GM10266 (cell line): ENCODE data around the gene CDC45.

Experiments
- DNase-seq: peaks from one replicate; pipeline ENCODE4 v3.0.0; 2012; ENCODE audit errors: extremely low spot score
- CTCF ChIP-seq: IDR thresholded peaks from 2 replicates; pipeline ENCODE4 v1.5.1; 2012; ENCODE audit warnings: mild to moderate bottlenecking, low read depth; ENCODE audit not compliant: control insufficient read depth, insufficient read depth; ENCODE audit errors: missing control alignments

Gene CDC45

DNA sequence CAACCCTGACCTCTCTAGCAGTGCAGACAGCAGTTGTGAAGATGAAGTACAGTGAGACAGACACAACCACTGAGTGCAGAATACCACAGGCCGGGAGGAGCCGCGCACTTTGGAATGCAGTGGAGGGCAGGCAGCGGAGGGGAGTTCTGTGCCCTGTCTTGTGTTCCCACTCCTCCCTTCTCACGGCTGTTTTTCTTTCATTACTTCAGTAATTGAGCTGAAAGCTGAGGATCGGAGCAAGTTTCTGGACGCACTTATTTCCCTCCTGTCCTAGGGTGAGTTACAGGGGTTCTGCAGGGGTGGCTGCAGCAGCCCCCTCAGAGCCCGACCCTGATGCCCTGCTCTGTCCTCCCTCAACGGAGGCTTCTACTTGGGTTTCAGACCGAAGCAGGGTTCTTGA, 38.9 kb downstream of the CDC45 start:
- TF ChIP-seq CTCF: no peak
- no peak for DNase-seq

DNA sequence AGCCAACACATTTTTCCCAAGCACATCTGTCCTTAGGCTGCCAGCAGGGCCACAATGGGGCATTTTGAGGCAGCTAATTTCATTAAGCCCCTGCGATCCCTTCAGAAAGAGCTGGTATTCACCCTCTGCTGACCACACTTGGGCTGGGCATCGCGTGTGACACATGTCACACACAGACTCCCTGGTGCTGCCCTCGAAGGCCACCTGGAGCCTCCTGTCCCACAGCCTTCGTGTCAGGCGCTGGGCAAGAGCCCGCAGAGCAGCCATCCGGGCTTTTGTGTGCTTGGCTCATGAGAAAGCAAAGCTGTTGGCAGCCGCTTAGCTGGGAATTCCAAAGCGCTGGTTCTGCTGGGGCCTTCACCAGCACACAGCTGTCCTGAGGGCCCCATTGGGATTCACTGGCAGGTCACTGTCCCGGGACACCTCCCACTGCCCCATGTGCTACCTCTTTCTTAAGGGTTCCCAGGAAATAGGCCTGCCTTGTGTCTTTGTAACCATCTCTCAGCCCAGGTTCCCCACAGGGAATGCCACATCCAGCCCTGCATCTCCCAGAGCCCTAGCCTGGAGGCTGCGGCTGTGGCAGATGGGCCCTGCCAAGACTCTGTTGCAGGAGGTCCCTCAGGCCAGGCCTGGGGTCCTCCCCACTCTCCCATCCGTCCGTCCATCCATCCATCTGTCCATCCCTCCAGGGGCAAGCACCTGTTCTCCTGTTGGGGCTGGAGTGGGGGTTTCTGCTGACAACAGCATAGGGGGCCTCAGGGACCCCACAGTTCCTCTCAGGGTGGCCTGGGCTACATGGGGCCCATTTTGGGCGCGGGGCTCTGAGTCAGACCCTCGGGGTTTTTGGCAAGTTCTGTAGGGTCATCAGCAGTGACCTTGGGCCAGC, 39.6 kb downstream of the CDC45 start:
- no peak for TF ChIP-seq CTCF
- no peak for DNase-seq

DNA sequence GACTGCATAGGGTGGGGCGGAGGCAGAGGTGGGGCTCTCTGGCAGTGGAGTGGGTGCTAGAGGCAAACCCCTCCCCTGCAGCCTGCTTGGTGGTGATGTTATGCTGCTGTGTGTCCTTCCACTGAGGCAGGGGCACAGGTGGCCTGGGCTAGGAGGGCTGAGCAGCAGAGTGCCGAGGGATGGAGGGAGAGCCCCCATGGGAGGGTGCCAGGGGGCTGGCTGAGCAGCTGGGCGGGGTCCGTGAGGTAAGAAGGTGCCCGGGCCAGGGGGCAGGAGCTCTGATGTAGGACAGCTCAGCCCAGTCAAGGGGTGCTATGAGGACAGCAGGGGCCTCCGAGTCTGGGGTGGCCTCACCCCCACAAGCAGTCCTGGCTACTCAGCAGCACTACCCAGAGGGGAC, 40.3 kb downstream of the CDC45 start:
- no peak for TF ChIP-seq CTCF
- DNase-seq: no peak

- TF ChIP-seq CTCF: no peak
- no peak for DNase-seq
These were observed 41.0 kb downstream of the CDC45 start for GRCh38 chr22:19520566-19521305.

DNA sequence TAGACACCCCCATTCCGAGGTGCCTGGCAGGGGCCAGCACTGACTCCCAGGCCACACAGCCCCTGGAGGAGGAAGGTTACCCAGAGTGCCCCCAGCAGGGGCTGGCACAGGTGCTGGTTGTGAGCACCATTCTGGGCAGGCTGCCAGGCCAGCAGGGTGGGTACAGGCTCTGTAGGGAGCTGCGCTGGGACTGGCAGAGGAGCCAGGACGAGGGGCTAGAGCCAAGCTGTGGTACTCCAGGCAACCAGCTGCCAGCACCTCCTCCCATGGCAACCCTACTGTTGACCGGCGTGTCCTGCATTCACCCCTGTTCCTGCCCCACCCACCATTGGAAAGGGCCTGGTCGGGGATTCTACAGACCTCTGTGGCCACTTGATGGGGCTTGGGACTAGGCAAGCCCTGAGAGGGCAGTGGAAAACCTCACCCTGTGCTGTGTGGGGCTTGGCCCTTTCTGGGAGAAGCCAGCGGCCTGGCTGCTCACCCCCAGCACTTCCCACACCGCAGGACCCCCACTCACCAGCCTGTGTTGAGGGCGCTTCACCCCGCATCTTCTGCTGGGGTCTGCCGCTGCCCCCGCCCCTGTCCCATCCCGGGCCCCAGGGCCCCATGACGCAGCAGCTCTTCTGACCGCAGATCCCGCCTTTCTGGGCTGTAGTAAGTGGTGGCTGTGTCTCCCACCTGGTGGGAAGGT, 42.6 kb downstream of the CDC45 start:
- no peak for DNase-seq
- TF ChIP-seq CTCF: no peak

DNA sequence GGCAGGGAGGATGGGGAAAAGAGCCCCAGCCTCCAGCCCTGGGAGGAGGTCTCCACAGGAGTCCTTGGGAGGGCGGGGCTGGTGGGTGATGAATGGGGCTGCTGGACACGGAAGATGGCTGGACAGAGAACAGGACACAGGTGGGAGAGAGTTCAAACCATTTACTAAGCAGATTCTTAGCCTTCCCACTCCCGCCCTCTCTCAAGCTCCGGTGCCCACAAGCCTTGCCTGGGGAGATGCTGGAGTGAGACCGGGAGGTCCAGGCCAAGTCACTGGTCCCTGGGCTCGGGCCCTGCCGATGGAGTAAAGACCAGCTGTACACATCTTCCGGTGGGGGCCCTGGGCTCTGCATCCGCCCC, 43.1 kb downstream of the CDC45 start:
- no peak for TF ChIP-seq CTCF
- no peak for DNase-seq
